CD14-positive monocyte (primary cell): ENCODE results near the gene PDCD7. TPM values are rescaled to one million over a fixed set of nuclear protein-coding genes. Genes with fewer than 3 reads are reported as not detected.

Source experiments
- DNase-seq, 3 donors: peaks; one replicate each; pipeline ENCODE4 v3.0.0-alpha.2; 2011 to 2022
- H2AFZ ChIP-seq: 2 replicates; pipeline ENCODE4 v1.6.0; 2012; ENCODE audit warnings: mild to moderate bottlenecking, low read depth, low read length, inconsistent platforms; ENCODE audit not compliant: insufficient read depth, poor library complexity, severe bottlenecking
- H3K27ac ChIP-seq, 2 donors: 1 replicate in 1 of 2; 2 replicates in 1 of 2; pipeline ENCODE4 v1.5.1; 2012 to 2013; ENCODE audit warnings: low read length in 2 of 2, control low read depth in 1 of 2, inconsistent platforms in 1 of 2, low read depth in 1 of 2, mild to moderate bottlenecking in 1 of 2
- H3K27me3 ChIP-seq, 2 donors: one replicate each; pipeline versions ENCODE4 v1.6.0 to v1.6.1; 2011 to 2013; ENCODE audit warnings: low read length in 2 of 2; ENCODE audit not compliant: control insufficient read depth in 2 of 2, insufficient read depth in 2 of 2
- H3K36me3 ChIP-seq, 2 donors: replicated peaks in 1 of 2; 1 replicate in 1 of 2; 2 replicates in 1 of 2; pipeline versions ENCODE4 v1.5.1 to v1.6.1; 2012 to 2013; ENCODE audit warnings: low read length in 2 of 2, control low read depth in 1 of 2, inconsistent platforms in 1 of 2, mild to moderate bottlenecking in 1 of 2; ENCODE audit not compliant: insufficient read depth in 2 of 2, control insufficient read depth in 1 of 2
- H3K4me1 ChIP-seq, 2 donors: 1 replicate in 1 of 2; 2 replicates in 1 of 2; pipeline versions ENCODE4 v1.5.1 to v1.6.1; 2012 to 2013; ENCODE audit warnings: low read length in 2 of 2, control low read depth in 1 of 2, inconsistent platforms in 1 of 2, mild to moderate bottlenecking in 1 of 2, moderate library complexity in 1 of 2; ENCODE audit not compliant: insufficient read depth in 2 of 2, control insufficient read depth in 1 of 2
- H3K4me2 ChIP-seq: replicated peaks from 2 replicates; pipeline ENCODE3; 2012; ENCODE audit warnings: low read length, moderate library complexity, mild to moderate bottlenecking; ENCODE audit not compliant: poor library complexity, severe bottlenecking; ENCODE audit errors: extremely low read depth
- H3K4me3 ChIP-seq, 3 experiments: fragments of 200-600 bp in 1 of 3; sonication (generic) in 1 of 3; replicated peaks in 1 of 3; 1 replicate in 2 of 3; 2 replicates in 1 of 3; pipeline ENCODE4 v1.5.1; 2011 to 2013; ENCODE audit warnings: low read length in 3 of 3, mild to moderate bottlenecking in 3 of 3, control low read depth in 2 of 3, low read depth in 2 of 3, inconsistent platforms in 1 of 3, moderate library complexity in 1 of 3
- H3K79me2 ChIP-seq: 2 replicates; pipeline ENCODE4 v1.6.0; 2012; ENCODE audit warnings: mild to moderate bottlenecking, control low read depth, inconsistent platforms, low read length, moderate library complexity; ENCODE audit not compliant: insufficient read depth
- H3K9ac ChIP-seq: 2 replicates; pipeline ENCODE4 v1.6.0; 2017; ENCODE audit warnings: low read length, mild to moderate bottlenecking; ENCODE audit not compliant: insufficient read depth, poor library complexity, severe bottlenecking
- H3K9me3 ChIP-seq, 2 donors: replicated peaks in 1 of 2; 1 replicate in 1 of 2; 2 replicates in 1 of 2; pipeline versions ENCODE4 v1.5.1 to v1.6.1; 2012 to 2013; ENCODE audit warnings: low read length in 2 of 2, control low read depth in 1 of 2; ENCODE audit not compliant: control insufficient read depth in 1 of 2, insufficient read depth in 1 of 2
- H4K20me1 ChIP-seq: 2 replicates; pipeline ENCODE4 v1.6.0; 2012; ENCODE audit warnings: mild to moderate bottlenecking, low read length, control low read depth, moderate library complexity; ENCODE audit not compliant: insufficient read depth
- H3K27ac Mint-ChIP-seq, 7 donors: one replicate each; pipeline ENCODE4 v1.8.0; 2020; ENCODE audit warnings: mild to moderate bottlenecking in 7 of 7, mixed read lengths in 7 of 7, moderate library complexity in 6 of 7, inconsistent platforms in 2 of 7
- H3K27me3 Mint-ChIP-seq, 3 donors: one replicate each; pipeline ENCODE4 v1.8.0; 2021 to 2022; ENCODE audit warnings: low read depth in 3 of 3, mild to moderate bottlenecking in 3 of 3, mixed read lengths in 3 of 3, moderate library complexity in 3 of 3, inconsistent platforms in 1 of 3
- H3K36me3 Mint-ChIP-seq, 2 donors: one replicate each; pipeline ENCODE4 v1.8.0; 2020; ENCODE audit warnings: mixed read lengths in 2 of 2, inconsistent platforms in 1 of 2, mild to moderate bottlenecking in 1 of 2
- H3K4me1 Mint-ChIP-seq: one replicate; pipeline ENCODE4 v1.8.0; 2020; ENCODE audit warnings: mild to moderate bottlenecking, mixed read lengths
- H3K4me3 Mint-ChIP-seq, 2 donors: one replicate each; pipeline ENCODE4 v1.8.0; 2020; ENCODE audit warnings: mild to moderate bottlenecking in 2 of 2, mixed read lengths in 2 of 2, moderate library complexity in 1 of 2
- H3K9me3 Mint-ChIP-seq, 7 donors: one replicate each; pipeline ENCODE4 v1.8.0; 2020 to 2022; ENCODE audit warnings: mixed read lengths in 7 of 7, mild to moderate bottlenecking in 6 of 7, moderate library complexity in 6 of 7, inconsistent platforms in 2 of 7
- CTCF ChIP-seq: fragments of 200-600 bp; IDR thresholded peaks from one replicate; pipeline ENCODE4 v1.8.0; 2022; ENCODE audit warnings: antibody characterized with exemption, mild to moderate bottlenecking
- whole genome bisulfite sequencing: methylation state at CpG from one replicate; pipeline ENCODE4 v1.1.5; 2013; ENCODE audit warnings: missing lambda C conversion rate; ENCODE audit not compliant: insufficient coverage; 5-methylcytosine and 5-hydroxymethylcytosine counted together
- intact Hi-C, 2 donors: fragments of 100-400 bp; cut with micrococcal nuclease; formaldehyde crosslinking; loops; one replicate each; pipeline versions ENCODE4 v1.15.0 to v1.15.1; 2023
- polyA plus RNA-seq, 3 donors: library from polyadenylated mRNA; depleted of rRNA in 1 of 3; unstranded in 2 of 3; stranded (reverse) in 1 of 3; fragments of 300-500 nt in 2 of 3; fragments of >200 nt in 1 of 3; fragmentation: Illumina TruSeq in 2 of 3; gene quantifications; 1 replicate in 2 of 3; 2 replicates in 1 of 3; pipeline ENCODE4 v1.2.3, GENCODE V29; 2012 to 2021

Gene PDCD7
- polyA plus RNA-seq, 3 donors, result 3.1 to 6.9 (median 4.7) TPM

GRCh38 chr15:65085207-65085753 is 48.3 kb downstream of the PDCD7 start:
- DNase-seq, result no peak
- H3K9me3 Mint-ChIP-seq, result no peaks in the 10 kb centered on the region
- Histone ChIP-seq H4K20me1 (no peaks in the 10 kb centered on the region), H3K36me3 (no peaks in the 10 kb centered on the region), H3K27ac (no peak overlapping the region), H3K4me3 (no peak overlapping the region), H3K9me3 (no peaks in the 10 kb centered on the region), H2AFZ (no peak overlapping the region), H3K27me3 (peaks cover 0 to 12% of the 10 kb centered on the region in 2 donors), H3K9ac (no peak overlapping the region), H3K79me2 (no peaks in the 10 kb centered on the region), H3K4me2 (no peak overlapping the region), H3K4me1 (no peaks in the 10 kb centered on the region)
- H3K36me3 Mint-ChIP-seq, result no peaks in the 10 kb centered on the region
- intact Hi-C loops, result loop anchor here in 1 of 2 donors (10.0 kb wide), 1 partner anchor 350 kb away; no protein-coding TSS in a partner anchor
- peaks cover 15 to 47% (median 21%) of the 10 kb centered on the region in 3 donors for H3K27me3 Mint-ChIP-seq
- no peak overlapping the region for H3K4me3 Mint-ChIP-seq
- no peak for TF ChIP-seq CTCF
- WGBS, result 89% methylated on average over 8 of the region's 8 CpGs
- peaks cover 8% of the 10 kb centered on the region for H3K4me1 Mint-ChIP-seq
- no peak overlapping the region for H3K27ac Mint-ChIP-seq

- H3K27ac Mint-ChIP-seq, result no peak overlapping the region
These were observed 49.0 kb downstream of the PDCD7 start for GRCh38 chr15:65084500-65085206.

More at GRCh38 chr15:65084500-65085206, 49.0 kb downstream of the PDCD7 start:
- Histone ChIP-seq H3K27me3 (peaks cover 0 to 12% of the 10 kb centered on the region in 2 donors), H3K4me2 (no peak overlapping the region), H3K27ac (no peak overlapping the region), H2AFZ (no peak overlapping the region), H3K9me3 (no peaks in the 10 kb centered on the region), H3K79me2 (no peaks in the 10 kb centered on the region), H3K36me3 (no peaks in the 10 kb centered on the region), H3K4me3 (no peak overlapping the region), H4K20me1 (no peaks in the 10 kb centered on the region), H3K9ac (no peak overlapping the region), H3K4me1 (no peaks in the 10 kb centered on the region)
- Mint-ChIP-seq H3K4me1 (peaks cover 8% of the 10 kb centered on the region), H3K4me3 (no peak overlapping the region), H3K36me3 (no peaks in the 10 kb centered on the region), H3K9me3 (no peaks in the 10 kb centered on the region), H3K27me3 (peaks cover 15 to 50% (median 21%) of the 10 kb centered on the region in 3 donors)
- intact Hi-C loops, result loop anchor here in 1 of 2 donors (10.0 kb wide), 1 partner anchor 350 kb away; no protein-coding TSS in a partner anchor
- no peak for DNase-seq
- 80% methylated on average over 6 of the region's 7 CpGs for WGBS
- TF ChIP-seq CTCF, result no peak
